GM23248 (cell line): ENCODE data around the gene ISCA1. TPM values are rescaled to one million over a fixed set of nuclear protein-coding genes. Genes with fewer than 3 reads are reported as not detected.
"Not testable (repeated sequence)": the region's sequence is repeated elsewhere in the genome, so short reads cannot be mapped to it uniquely, and the experiment has no call there.

ENCODE experiments used
- DNase-seq: peaks from one replicate; pipeline ENCODE4 v3.0.0-alpha.2; 2015
- H2AFZ ChIP-seq: fragments of 200-600 bp; sonication (generic); 2 replicates; pipeline ENCODE4 v1.6.1; 2016; ENCODE audit warnings: antibody characterized with exemption
- H3F3A ChIP-seq: fragments of 200-600 bp; sonication (generic); 2 replicates; pipeline ENCODE4 v1.6.1; 2016; ENCODE audit warnings: mild to moderate bottlenecking, antibody characterized with exemption, mixed run types; ENCODE audit not compliant: insufficient read depth
- H3K27ac ChIP-seq: fragments of 200-600 bp; sonication (generic); 2 replicates; pipeline ENCODE4 v1.5.1; 2016; ENCODE audit warnings: mild to moderate bottlenecking
- H3K27me3 ChIP-seq: fragments of 200-600 bp; sonication (generic); replicated peaks from 2 replicates; pipeline ENCODE4 v1.6.1; 2016; ENCODE audit warnings: mild to moderate bottlenecking; ENCODE audit not compliant: insufficient read depth
- H3K36me3 ChIP-seq: fragments of 200-600 bp; sonication (generic); 2 replicates; pipeline ENCODE4 v1.6.1; 2016; ENCODE audit warnings: low read depth, mild to moderate bottlenecking
- H3K4me1 ChIP-seq: fragments of 200-600 bp; sonication (generic); 2 replicates; pipeline ENCODE4 v1.6.1; 2016; ENCODE audit warnings: mild to moderate bottlenecking; ENCODE audit not compliant: insufficient read depth
- H3K4me2 ChIP-seq: fragments of 200-600 bp; sonication (generic); one replicate; pipeline ENCODE4 v1.6.1; 2016; ENCODE audit warnings: mild to moderate bottlenecking; ENCODE audit not compliant: unreplicated experiment
- H3K4me3 ChIP-seq: fragments of 200-600 bp; sonication (generic); 2 replicates; pipeline ENCODE4 v1.5.1; 2016; ENCODE audit warnings: mild to moderate bottlenecking
- H3K79me2 ChIP-seq: fragments of 200-600 bp; sonication (generic); 2 replicates; pipeline ENCODE4 v1.6.1; 2016; ENCODE audit warnings: mild to moderate bottlenecking; ENCODE audit not compliant: insufficient read depth
- H3K9ac ChIP-seq: fragments of 200-600 bp; sonication (generic); 2 replicates; pipeline ENCODE4 v1.6.1; 2016; ENCODE audit warnings: mild to moderate bottlenecking
- H3K9me2 ChIP-seq: fragments of 200-600 bp; sonication (generic); 2 replicates; pipeline ENCODE4 v1.6.1; 2016; ENCODE audit warnings: mixed run types, mild to moderate bottlenecking, moderate library complexity; ENCODE audit not compliant: insufficient read depth
- H3K9me3 ChIP-seq: fragments of 200-600 bp; sonication (generic); one replicate; pipeline ENCODE4 v1.6.1; 2017; ENCODE audit warnings: low read depth
- H4K20me1 ChIP-seq: fragments of 200-600 bp; sonication (generic); 2 replicates; pipeline ENCODE4 v1.6.0; 2016; ENCODE audit not compliant: insufficient read depth
- EZH2 ChIP-seq: fragments of 200-600 bp; sonication (generic); IDR thresholded peaks from 2 replicates; pipeline ENCODE4 v1.6.1; 2018; ENCODE audit warnings: antibody characterized with exemption, mild to moderate bottlenecking; ENCODE audit not compliant: insufficient read depth, poor library complexity, severe bottlenecking
- EZH2phosphoT487 ChIP-seq: fragments of 200-600 bp; sonication (generic); IDR thresholded peaks from 2 replicates; pipeline ENCODE4 v1.6.1; 2018; ENCODE audit warnings: antibody characterized with exemption, moderate library complexity, mild to moderate bottlenecking, low read depth; ENCODE audit not compliant: insufficient read depth
- WGBS, 2 experiments: methylation state at CpG; one replicate each; pipeline ENCODE4 v1.1.6; 2015 to 2017; ENCODE audit warnings: low lambda C conversion rate in 2 of 2, low coverage in 1 of 2; ENCODE audit errors: missing lambda C conversion rate in 2 of 2; 5-methylcytosine and 5-hydroxymethylcytosine counted together
- in situ Hi-C: fragments of 300-500 bp; cut with MboI; formaldehyde crosslinking; loops from 2 replicates; pipeline ENCODE4 v1.15.0; 2020
- polyA plus RNA-seq: library from polyadenylated mRNA; unstranded; fragments of >200 nt; fragmentation: Nextera tagmentation; extraction: Ambion mirVana; gene quantifications from 2 replicates; pipeline ENCODE4 v1.2.1, GENCODE V29; 2016
- total RNA-seq: library from RNA; depleted of rRNA; stranded (reverse); fragments of >200 nt; shearing (Covaris generic); gene quantifications from 2 replicates; pipeline ENCODE4 v1.2.3, GENCODE V29; 2014

Gene ISCA1
- total and polyA plus RNA-seq, 2 experiments from 2014 or later, result 45.4 to 46.7 TPM

DNA sequence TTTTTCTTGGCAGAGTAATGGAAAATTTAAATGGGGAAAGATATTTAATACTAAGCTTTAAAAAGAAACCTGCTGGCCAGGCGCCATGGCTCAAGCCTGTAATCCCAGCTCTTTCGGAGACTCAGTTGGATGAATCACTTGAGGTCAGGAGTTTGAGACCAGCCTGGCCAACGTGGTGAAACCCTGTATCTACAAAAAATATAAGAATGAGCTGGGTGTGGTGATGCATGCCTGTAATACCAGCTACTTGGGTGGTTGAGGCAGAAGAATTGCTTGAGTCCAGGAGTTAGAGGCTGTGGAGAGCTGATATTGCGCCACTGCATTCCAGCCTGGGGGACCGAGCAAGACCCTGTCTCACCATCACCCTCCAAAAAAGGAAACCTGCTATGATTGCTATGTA, 39.0 kb upstream of the ISCA1 start:
- peak overlapping the region; percentile 43 for H3K9ac ChIP-seq
- 29 to 33% methylated on average over 5 of the region's 5 CpGs for WGBS, 2 experiments

GRCh38 chr9:86318187-86318586, 35.8 kb upstream of the ISCA1 start:
- H3K9me2 ChIP-seq, result no peaks in the 10 kb centered on the region
- H3K4me1 ChIP-seq, result peaks cover 36% of the 10 kb centered on the region
- H3K9me3 ChIP-seq, result no peaks in the 10 kb centered on the region
- H3K36me3 ChIP-seq, result peaks cover 48% of the 10 kb centered on the region
- DNase-seq, result no peak
- no peak overlapping the region for H3K4me3 ChIP-seq
- H4K20me1 ChIP-seq, result no peaks in the 10 kb centered on the region
- no peaks in the 10 kb centered on the region for H3K27me3 ChIP-seq
- no peak overlapping the region for H2AFZ ChIP-seq
- 97 to 98% methylated on average over 4 of the region's 4 CpGs for WGBS, 2 experiments
- no peak overlapping the region for H3K4me2 ChIP-seq
- in situ Hi-C loops, result no loop called here
- peaks cover 18% of the 10 kb centered on the region for H3F3A ChIP-seq
- H3K9ac ChIP-seq, result no peak overlapping the region
- no peak overlapping the region for H3K27ac ChIP-seq
- TF ChIP-seq EZH2phosphoT487, result no peak
- no peak for TF ChIP-seq EZH2
- peaks cover 18% of the 10 kb centered on the region; the same call in 1 of the 2 replicates for H3K79me2 ChIP-seq

More for the DNA sequence above, 39.0 kb upstream of the ISCA1 start:
- no peaks in the 10 kb centered on the region for H3K9me3 ChIP-seq
- H3K79me2 ChIP-seq, result peaks cover 18% of the 10 kb centered on the region; the same call in 1 of the 2 replicates
- H3K4me3 ChIP-seq, result no peak overlapping the region
- peaks cover 59% of the 10 kb centered on the region for H3K36me3 ChIP-seq
- H4K20me1 ChIP-seq, result no peaks in the 10 kb centered on the region
- DNase-seq, result peak; percentile 94
- no peaks in the 10 kb centered on the region for H3K9me2 ChIP-seq
- in situ Hi-C loops, result no loop called here
- no peak overlapping the region for H2AFZ ChIP-seq
- peaks cover 48% of the 10 kb centered on the region for H3K4me1 ChIP-seq
- peak overlapping the region; percentile 56 for H3K4me2 ChIP-seq
- TF ChIP-seq EZH2phosphoT487 (no peak), EZH2 (no peak)
- no peaks in the 10 kb centered on the region for H3K27me3 ChIP-seq
- peak overlapping the region; percentile 85 for H3K27ac ChIP-seq
- H3F3A ChIP-seq, result peaks cover 50% of the 10 kb centered on the region

DNA sequence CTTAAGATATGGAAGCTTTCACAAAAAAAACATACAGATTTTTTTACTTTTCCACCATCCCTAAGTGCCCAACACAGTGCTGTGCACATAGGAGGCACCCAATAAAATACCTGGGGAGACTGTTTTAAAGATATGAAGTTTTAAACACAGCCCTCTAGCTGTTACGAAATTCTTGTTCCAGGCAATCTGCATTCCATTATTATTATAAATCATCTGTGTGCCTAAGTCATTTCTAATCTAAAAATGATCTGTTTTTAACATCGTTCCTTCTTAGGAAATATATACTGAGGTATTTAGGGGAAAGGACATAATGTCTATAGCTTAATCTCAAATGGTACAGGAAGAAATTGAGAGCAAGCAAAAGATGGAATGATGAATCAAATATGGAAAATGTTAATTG, 32.7 kb upstream of the ISCA1 start:
- Histone ChIP-seq H3K9me2 (no peaks in the 10 kb centered on the region), H3K36me3 (peaks cover 56% of the 10 kb centered on the region), H3K4me3 (no peak overlapping the region), H3K9me3 (no peaks in the 10 kb centered on the region), H3K9ac (no peak overlapping the region), H4K20me1 (no peaks in the 10 kb centered on the region), H3F3A (no peaks in the 10 kb centered on the region), H3K79me2 (peaks cover 12% of the 10 kb centered on the region; the same call in 1 of the 2 replicates), H2AFZ (no peak overlapping the region), H3K27ac (no peak overlapping the region), H3K27me3 (no peaks in the 10 kb centered on the region), H3K4me1 (peaks cover 12% of the 10 kb centered on the region), H3K4me2 (no peak overlapping the region)
- in situ Hi-C loops, result no loop called here
- TF ChIP-seq EZH2, result no peak
- TF ChIP-seq EZH2phosphoT487, result no peak
- 32% methylated on average over 2 of the region's 2 CpGs for WGBS, 2 experiments
- DNase-seq, result peak; percentile 16

DNA sequence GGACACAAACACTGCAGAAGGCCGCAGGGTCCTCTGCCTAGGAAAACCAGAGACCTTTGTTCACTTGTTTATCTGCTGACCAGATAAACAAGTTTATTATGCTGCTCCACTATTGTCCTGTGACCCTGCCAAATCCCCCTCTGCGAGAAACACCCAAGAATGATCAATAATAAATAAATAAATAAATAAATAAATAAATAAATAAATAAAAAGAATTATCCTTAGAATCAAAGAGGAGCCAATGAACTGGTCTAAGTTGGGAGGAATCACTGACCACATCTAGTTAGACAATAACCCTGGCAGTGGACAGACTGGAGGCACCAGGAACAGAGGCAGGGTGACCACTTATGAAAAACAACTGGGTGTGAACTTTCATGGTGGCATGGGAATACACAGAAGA, 30.6 kb upstream of the ISCA1 start:
- H3K9ac ChIP-seq, H3F3A ChIP-seq, H3K27me3 ChIP-seq, H4K20me1 ChIP-seq, H3K9me2 ChIP-seq, H3K79me2 ChIP-seq, H3K4me2 ChIP-seq, H2AFZ ChIP-seq, H3K9me3 ChIP-seq, H3K27ac ChIP-seq, DNase-seq, in situ Hi-C loops, H3K4me3 ChIP-seq: not testable (repeated sequence)
- peaks cover 58% of the 10 kb centered on the region for H3K36me3 ChIP-seq
- H3K4me1 ChIP-seq, result peaks cover 12% of the 10 kb centered on the region
- WGBS, 2 experiments, result 100% methylated on average over 2 of the region's 2 CpGs

DNA sequence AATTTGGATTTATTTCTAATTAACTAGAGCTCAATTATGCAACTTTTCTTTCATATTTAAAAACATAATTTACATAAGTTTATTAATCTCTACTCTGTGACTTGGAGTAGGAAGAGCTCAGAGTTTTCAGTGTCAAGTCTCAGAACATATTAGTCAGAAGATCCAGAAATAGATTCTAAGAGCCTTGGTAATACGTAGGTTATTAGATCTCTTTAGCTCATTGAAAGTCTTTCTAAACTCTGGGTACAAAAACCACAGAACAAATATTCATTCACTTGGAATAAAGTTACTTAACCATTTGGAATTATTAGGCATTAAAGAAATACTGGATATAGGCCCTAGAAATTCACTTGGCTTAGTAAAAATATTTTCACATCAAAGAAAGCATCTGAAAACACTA, 26.3 kb upstream of the ISCA1 start:
- Histone ChIP-seq H3K9ac (no peak overlapping the region), H3K36me3 (peaks cover 73% of the 10 kb centered on the region), H3K4me1 (no peaks in the 10 kb centered on the region), H2AFZ (no peak overlapping the region), H3K4me3 (no peak overlapping the region), H3K27ac (no peak overlapping the region), H3F3A (no peaks in the 10 kb centered on the region), H3K79me2 (0 out of 2 replicates have a peak, but pooled peaks cover 8% of the 10 kb centered on the region), H3K9me2 (no peaks in the 10 kb centered on the region), H3K4me2 (no peak overlapping the region), H3K27me3 (no peaks in the 10 kb centered on the region), H3K9me3 (no peaks in the 10 kb centered on the region), H4K20me1 (no peaks in the 10 kb centered on the region)
- in situ Hi-C loops, result no loop called here
- WGBS, 2 experiments, result 90 to 92% methylated on average over 1 of the region's 1 CpG
- no peak for DNase-seq
- TF ChIP-seq EZH2 (no peak), EZH2phosphoT487 (no peak)
